ENCODE data around the gene TACC2.

DNA sequence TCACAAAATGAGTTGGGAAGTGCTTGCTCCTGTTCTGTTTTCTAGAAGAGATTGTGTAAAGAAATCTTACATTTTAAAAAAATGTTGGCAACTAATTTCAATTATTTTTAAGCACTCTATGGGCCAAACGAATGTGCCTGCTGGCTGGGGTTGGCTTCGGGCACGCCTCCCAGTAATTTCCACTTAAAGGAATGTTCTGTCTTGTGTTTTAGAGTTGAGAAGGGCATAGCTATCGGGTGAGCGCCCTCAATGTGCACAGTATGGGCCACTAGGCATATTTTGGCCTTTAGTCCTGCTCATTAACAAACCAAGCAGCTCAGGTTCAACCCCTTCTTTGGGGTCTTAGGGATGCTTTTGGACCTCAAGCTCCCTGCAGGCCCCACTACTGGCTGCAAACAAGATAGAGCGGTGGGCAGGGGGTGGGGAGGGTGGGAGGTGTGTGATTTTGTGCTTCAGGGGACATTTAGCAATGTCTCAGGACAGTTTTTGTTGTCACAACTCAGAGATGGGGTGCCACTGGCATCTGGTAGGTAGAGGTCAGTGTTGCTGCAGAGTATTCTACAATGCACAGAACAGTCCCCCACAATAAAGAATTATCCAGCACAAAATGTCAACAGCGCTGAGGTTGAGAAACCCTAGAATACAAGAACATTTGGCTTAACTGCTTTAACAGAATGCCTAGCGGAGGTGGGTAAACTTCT, 40.7 kb downstream of the TACC2 start:
- TF ChIP-seq PPARA (CRISPR knock-in tag; IDR thresholded peaks at IDR 0.05; ENCODE audit: borderline replicate concordance) = no peak
- TF ChIP-seq ZNF8 (CRISPR knock-in tag; IDR thresholded peaks at IDR 0.05) = no peak
- TF ChIP-seq, protein P1, sequence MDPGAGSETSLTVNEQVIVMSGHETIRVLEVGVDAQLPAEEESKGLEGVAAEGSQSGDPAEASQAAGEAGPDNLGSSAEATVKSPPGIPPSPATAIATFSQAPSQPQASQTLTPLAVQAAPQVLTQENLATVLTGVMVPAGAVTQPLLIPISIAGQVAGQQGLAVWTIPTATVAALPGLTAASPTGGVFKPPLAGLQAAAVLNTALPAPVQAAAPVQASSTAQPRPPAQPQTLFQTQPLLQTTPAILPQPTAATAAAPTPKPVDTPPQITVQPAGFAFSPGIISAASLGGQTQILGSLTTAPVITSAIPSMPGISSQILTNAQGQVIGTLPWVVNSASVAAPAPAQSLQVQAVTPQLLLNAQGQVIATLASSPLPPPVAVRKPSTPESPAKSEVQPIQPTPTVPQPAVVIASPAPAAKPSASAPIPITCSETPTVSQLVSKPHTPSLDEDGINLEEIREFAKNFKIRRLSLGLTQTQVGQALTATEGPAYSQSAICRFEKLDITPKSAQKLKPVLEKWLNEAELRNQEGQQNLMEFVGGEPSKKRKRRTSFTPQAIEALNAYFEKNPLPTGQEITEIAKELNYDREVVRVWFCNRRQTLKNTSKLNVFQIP (CRISPR knock-in tag; IDR thresholded peaks at IDR 0.05; ENCODE audit: borderline replicate concordance, low read depth) = no peak
- TF ChIP-seq OSR1 (CRISPR knock-in tag; IDR thresholded peaks at IDR 0.05) = no peak
- TF ChIP-seq, protein P2, sequence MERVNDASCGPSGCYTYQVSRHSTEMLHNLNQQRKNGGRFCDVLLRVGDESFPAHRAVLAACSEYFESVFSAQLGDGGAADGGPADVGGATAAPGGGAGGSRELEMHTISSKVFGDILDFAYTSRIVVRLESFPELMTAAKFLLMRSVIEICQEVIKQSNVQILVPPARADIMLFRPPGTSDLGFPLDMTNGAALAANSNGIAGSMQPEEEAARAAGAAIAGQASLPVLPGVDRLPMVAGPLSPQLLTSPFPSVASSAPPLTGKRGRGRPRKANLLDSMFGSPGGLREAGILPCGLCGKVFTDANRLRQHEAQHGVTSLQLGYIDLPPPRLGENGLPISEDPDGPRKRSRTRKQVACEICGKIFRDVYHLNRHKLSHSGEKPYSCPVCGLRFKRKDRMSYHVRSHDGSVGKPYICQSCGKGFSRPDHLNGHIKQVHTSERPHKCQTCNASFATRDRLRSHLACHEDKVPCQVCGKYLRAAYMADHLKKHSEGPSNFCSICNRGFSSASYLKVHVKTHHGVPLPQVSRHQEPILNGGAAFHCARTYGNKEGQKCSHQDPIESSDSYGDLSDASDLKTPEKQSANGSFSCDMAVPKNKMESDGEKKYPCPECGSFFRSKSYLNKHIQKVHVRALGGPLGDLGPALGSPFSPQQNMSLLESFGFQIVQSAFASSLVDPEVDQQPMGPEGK (CRISPR knock-in tag; IDR thresholded peaks at IDR 0.05; ENCODE audit: borderline replicate concordance) = no peak
- no peak for TF ChIP-seq CSDC2 (CRISPR knock-in tag; IDR thresholded peaks at IDR 0.05)
- no peak for TF ChIP-seq ISL1 (CRISPR knock-in tag; IDR thresholded peaks at IDR 0.05)

Measured in SK-N-SH treated with all-trans-retinoic acid at 6 μM for 48 hours (cell line).